Sigmoid colon (tissue), 4 donors: Measurements from ENCODE around the gene HPS4.

ENCODE experiments used
- EP300 ChIP-seq, 4 donors: sonication (generic); formaldehyde crosslinking; IDR thresholded peaks; one replicate each; pipeline ENCODE4 v1.6.1; 2017; ENCODE audit warnings: antibody characterized with exemption in 4 of 4
- POLR2A ChIP-seq, 2 donors: fragments of 450-650 bp; IDR thresholded peaks; one replicate each; pipeline ENCODE4 v1.6.1; 2016; ENCODE audit warnings: antibody characterized with exemption in 2 of 2, mild to moderate bottlenecking in 2 of 2, moderate library complexity in 2 of 2
- POLR2AphosphoS5 ChIP-seq, 4 donors: sonication (generic); formaldehyde crosslinking; IDR thresholded peaks; one replicate each; pipeline ENCODE4 v1.6.1; 2017; ENCODE audit warnings: antibody characterized with exemption in 4 of 4
- TF ChIP-seq, protein P1 (sequence below), 4 experiments: fragments of 450-650 bp in 3 of 4; fragments of 200-600 bp in 1 of 4; IDR thresholded peaks; one replicate each; pipeline ENCODE4 v1.5.1; 2016 to 2019; ENCODE audit warnings: antibody characterized with exemption in 4 of 4, mild to moderate bottlenecking in 3 of 4, moderate library complexity in 2 of 4

DNA sequence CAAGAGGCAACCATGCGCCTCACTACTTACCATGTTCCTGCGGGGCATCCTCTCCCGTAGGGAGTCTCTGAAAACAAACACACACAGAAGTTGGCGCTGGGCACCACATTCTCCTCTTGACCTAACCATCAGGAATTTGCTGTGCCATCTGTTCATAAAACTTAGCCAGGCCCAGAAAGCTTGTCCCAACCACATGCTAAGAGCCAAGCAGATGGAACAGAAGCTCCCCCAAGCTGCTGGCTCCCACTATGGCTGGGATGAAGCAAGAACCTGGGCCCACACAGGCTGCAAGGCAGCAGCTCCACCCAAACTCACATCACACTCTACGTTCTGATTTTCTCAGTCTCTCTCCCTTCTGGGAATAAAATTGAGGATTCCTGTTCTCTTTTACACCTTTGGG, 17.4 kb downstream of the HPS4 start:
- TF ChIP-seq, protein P1, sequence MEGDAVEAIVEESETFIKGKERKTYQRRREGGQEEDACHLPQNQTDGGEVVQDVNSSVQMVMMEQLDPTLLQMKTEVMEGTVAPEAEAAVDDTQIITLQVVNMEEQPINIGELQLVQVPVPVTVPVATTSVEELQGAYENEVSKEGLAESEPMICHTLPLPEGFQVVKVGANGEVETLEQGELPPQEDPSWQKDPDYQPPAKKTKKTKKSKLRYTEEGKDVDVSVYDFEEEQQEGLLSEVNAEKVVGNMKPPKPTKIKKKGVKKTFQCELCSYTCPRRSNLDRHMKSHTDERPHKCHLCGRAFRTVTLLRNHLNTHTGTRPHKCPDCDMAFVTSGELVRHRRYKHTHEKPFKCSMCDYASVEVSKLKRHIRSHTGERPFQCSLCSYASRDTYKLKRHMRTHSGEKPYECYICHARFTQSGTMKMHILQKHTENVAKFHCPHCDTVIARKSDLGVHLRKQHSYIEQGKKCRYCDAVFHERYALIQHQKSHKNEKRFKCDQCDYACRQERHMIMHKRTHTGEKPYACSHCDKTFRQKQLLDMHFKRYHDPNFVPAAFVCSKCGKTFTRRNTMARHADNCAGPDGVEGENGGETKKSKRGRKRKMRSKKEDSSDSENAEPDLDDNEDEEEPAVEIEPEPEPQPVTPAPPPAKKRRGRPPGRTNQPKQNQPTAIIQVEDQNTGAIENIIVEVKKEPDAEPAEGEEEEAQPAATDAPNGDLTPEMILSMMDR (IDR thresholded peaks at IDR 0.05): no peak
- no peak for TF ChIP-seq EP300 (IDR thresholded peaks at IDR 0.05)
- TF ChIP-seq POLR2A (IDR thresholded peaks at IDR 0.05): no peak
- TF ChIP-seq POLR2AphosphoS5 (IDR thresholded peaks at IDR 0.05): no peak
